HepG2 (cell line): ENCODE measurements around the gene MCOLN3.

Source experiments
- ASH2L ChIP-seq: fragments of 300-600, 200-600 bp; sonication (generic); IDR thresholded peaks from 2 replicates; pipeline ENCODE4 v1.7.0; 2017; ENCODE audit warnings: low read depth, mild to moderate bottlenecking, moderate library complexity, mixed read lengths, low read length; ENCODE audit not compliant: insufficient read length
- DNMT1 ChIP-seq: sonication (generic); formaldehyde crosslinking; IDR thresholded peaks from 2 replicates; pipeline ENCODE4 v1.5.1; 2020; ENCODE audit warnings: mild to moderate bottlenecking, missing genetic modification reagents
- MAX ChIP-seq: IDR thresholded peaks from 2 replicates; pipeline ENCODE4 v1.6.1; 2012; ENCODE audit warnings: inconsistent platforms
- MEF2D ChIP-seq: sonication (generic); formaldehyde crosslinking; IDR thresholded peaks from 2 replicates; pipeline ENCODE4 v1.5.1; 2020; ENCODE audit warnings: mild to moderate bottlenecking, missing genetic modification reagents
- PAWR ChIP-seq: sonication (generic); formaldehyde crosslinking; IDR thresholded peaks from 2 replicates; pipeline ENCODE4 v1.4.0; 2020; ENCODE audit warnings: missing genetic modification reagents, mild to moderate bottlenecking, borderline replicate concordance
- PRPF4 ChIP-seq: fragments of 200-400 bp; formaldehyde crosslinking; IDR thresholded peaks from 2 replicates; pipeline ENCODE4 v1.6.1; 2016; ENCODE audit warnings: low read length, low read depth; ENCODE audit not compliant: poor library complexity, severe bottlenecking
- ZBTB7A ChIP-seq: sonication (generic); formaldehyde crosslinking; IDR thresholded peaks from 2 replicates; pipeline ENCODE4 v1.8.0; 2022; ENCODE audit warnings: mild to moderate bottlenecking, missing genetic modification reagents
- ZNF101 ChIP-seq: sonication (generic); formaldehyde crosslinking; IDR thresholded peaks from 2 replicates; pipeline ENCODE4 v1.4.0; 2020; ENCODE audit warnings: mild to moderate bottlenecking, low read depth, missing genetic modification reagents, borderline replicate concordance
- ZNF597 ChIP-seq: sonication (generic); formaldehyde crosslinking; IDR thresholded peaks from 2 replicates; pipeline ENCODE4 v1.5.0; 2020; ENCODE audit warnings: missing genetic modification reagents

GRCh38 chr1:85060038-85060437 is 11.7 kb upstream of the MCOLN3 start:
- no peak for TF ChIP-seq PAWR (CRISPR knock-in tag)
- no peak for TF ChIP-seq MEF2D (CRISPR knock-in tag)
- TF ChIP-seq ZBTB7A (CRISPR knock-in tag) = no peak
- TF ChIP-seq MAX = no peak
- no peak for TF ChIP-seq ASH2L
- no peak for TF ChIP-seq PRPF4
- no peak for TF ChIP-seq ZNF597 (CRISPR knock-in tag)
- no peak for TF ChIP-seq DNMT1 (CRISPR knock-in tag)
- no peak for TF ChIP-seq ZNF101 (CRISPR knock-in tag)
